Endothelial cell of umbilical vein (primary cell): ENCODE data around the gene CLCNKA. TPM values are rescaled to one million over a fixed set of nuclear protein-coding genes. Genes with fewer than 3 reads are reported as not detected.

ENCODE experiments used
- BruUV-seq: library from RNA; stranded (reverse); fragments of 400-500 nt; replicated peaks from 2 replicates; lab custom pipeline; 2021; lab: Mats Ljungman, UMichigan
- CTCF ChIA-PET: fragments of 300-600, 350-600 bp; sonication (Branson Sonifier 250); formaldehyde crosslinking; loops from one replicate; lab custom pipeline; 2021; ENCODE audit warnings: antibody characterized with exemption, inconsistent platforms; lab: Charles Lee
- POLR2A ChIA-PET: fragments of 300-600, 350-600 bp; sonication (Branson Sonifier 250); formaldehyde crosslinking; loops from one replicate; lab custom pipeline; 2021; ENCODE audit warnings: antibody characterized with exemption, inconsistent platforms; lab: Charles Lee
- DNase-seq: peaks from one replicate; pipeline ENCODE4 v3.0.0-alpha.2; 2011; ENCODE audit warnings: low read depth, low spot score
- FAIRE-seq: peaks from 2 replicates; lab custom pipeline; 2011; peaks lifted over from hg19 to GRCh38; lab: Jason Lieb, UNC
- H2AFZ ChIP-seq: 2 replicates; pipeline ENCODE4 v1.6.0; 2012; ENCODE audit warnings: low read depth, low read length, control low read depth, inconsistent platforms
- H3K27ac ChIP-seq: 2 replicates; pipeline ENCODE4 v1.5.1; 2011; ENCODE audit warnings: low read depth, mild to moderate bottlenecking, control low read depth, low read length, moderate library complexity; ENCODE audit not compliant: insufficient read depth
- H3K27me3 ChIP-seq, 2 experiments: 2 replicates each; pipeline versions ENCODE4 v1.6.0 to v1.6.1; 2011; ENCODE audit warnings: low read length in 2 of 2, mixed read lengths in 1 of 2; ENCODE audit not compliant: control insufficient read depth in 2 of 2, insufficient read depth in 2 of 2
- H3K36me3 ChIP-seq, 2 experiments: 2 replicates in 1 of 2; 3 replicates in 1 of 2; pipeline ENCODE4 v1.5.1; 2011; ENCODE audit warnings: low read length in 2 of 2, mild to moderate bottlenecking in 1 of 2, moderate library complexity in 1 of 2; ENCODE audit not compliant: control insufficient read depth in 2 of 2, insufficient read depth in 2 of 2; ENCODE audit errors: extremely low read depth in 1 of 2
- H3K4me1 ChIP-seq: 3 replicates; pipeline ENCODE4 v1.5.1; 2011; ENCODE audit warnings: mild to moderate bottlenecking, low read length; ENCODE audit not compliant: control insufficient read depth, insufficient read depth; ENCODE audit errors: extremely low read depth
- H3K4me2 ChIP-seq: 2 replicates; pipeline ENCODE4 v1.6.1; 2011; ENCODE audit warnings: low read length, control low read depth, mixed read lengths; ENCODE audit not compliant: insufficient read depth
- H3K4me3 ChIP-seq, 3 experiments: fragments of 200-600 bp in 1 of 3; sonication (generic), shearing (Covaris generic) in 1 of 3; replicated peaks in 1 of 3; 2 replicates each; pipeline ENCODE4 v1.5.1; 2011 to 2016; ENCODE audit warnings: control low read depth in 3 of 3, low read length in 3 of 3, mild to moderate bottlenecking in 2 of 3, inconsistent platforms in 1 of 3, low read depth in 1 of 3, moderate library complexity in 1 of 3; ENCODE audit not compliant: insufficient read depth in 1 of 3
- H3K79me2 ChIP-seq: 2 replicates; pipeline ENCODE4 v1.6.0; 2012; ENCODE audit warnings: low read length, inconsistent platforms; ENCODE audit not compliant: control insufficient read depth, insufficient read depth
- H3K9ac ChIP-seq: replicated peaks from 2 replicates; pipeline ENCODE3; 2011; ENCODE audit warnings: low read length, control low read depth; ENCODE audit not compliant: insufficient read depth; ENCODE audit errors: extremely low read depth
- H3K9me1 ChIP-seq: replicated peaks from 3 replicates; pipeline ENCODE4 v1.6.0; 2011; ENCODE audit warnings: mild to moderate bottlenecking, low read length; ENCODE audit not compliant: control insufficient read depth, insufficient read depth; ENCODE audit errors: extremely low read depth
- H3K9me3 ChIP-seq: replicated peaks from 2 replicates; pipeline ENCODE4 v1.5.1; 2012; ENCODE audit warnings: low read length, inconsistent platforms; ENCODE audit not compliant: control insufficient read depth, insufficient read depth
- H4K20me1 ChIP-seq: replicated peaks from 2 replicates; pipeline ENCODE3; 2011; ENCODE audit warnings: mild to moderate bottlenecking, low read length; ENCODE audit not compliant: control insufficient read depth, insufficient read depth; ENCODE audit errors: extremely low read depth
- CTCF ChIP-seq, 2 donors: IDR thresholded peaks; 1 replicate in 1 of 2; 2 replicates in 1 of 2; pipeline ENCODE4 v1.5.1; 2011; ENCODE audit warnings: low read length in 2 of 2, mild to moderate bottlenecking in 2 of 2, moderate library complexity in 2 of 2, control low read depth in 1 of 2, inconsistent platforms in 1 of 2, low read depth in 1 of 2; ENCODE audit not compliant: insufficient read depth in 1 of 2; ENCODE audit errors: extremely low read depth in 1 of 2
- EZH2 ChIP-seq: IDR thresholded peaks from 2 replicates; pipeline ENCODE4 v1.6.1; 2012; ENCODE audit warnings: borderline replicate concordance, low read depth, mild to moderate bottlenecking, moderate library complexity, low read length, inconsistent platforms; ENCODE audit not compliant: severe bottlenecking
- FOS ChIP-seq: IDR thresholded peaks from 2 replicates; pipeline ENCODE4 v1.6.1; 2011; ENCODE audit warnings: mild to moderate bottlenecking, low read length, moderate library complexity, borderline replicate concordance; ENCODE audit not compliant: insufficient read depth
- GATA2 ChIP-seq: IDR thresholded peaks from 2 replicates; pipeline ENCODE4 v1.7.0; 2011; ENCODE audit warnings: low read depth, mild to moderate bottlenecking, moderate library complexity, mixed read lengths, low read length; ENCODE audit not compliant: insufficient read length, insufficient read depth
- JUN ChIP-seq: IDR thresholded peaks from 2 replicates; pipeline ENCODE4 v1.6.1; 2011; ENCODE audit warnings: borderline replicate concordance, low read depth; ENCODE audit not compliant: insufficient read length, insufficient read depth
- MAX ChIP-seq: IDR thresholded peaks from 2 replicates; pipeline ENCODE4 v1.6.1; 2011; ENCODE audit not compliant: insufficient read depth, insufficient read length
- MYC ChIP-seq: IDR thresholded peaks from one replicate; pipeline ENCODE4 v1.6.1; 2011; ENCODE audit warnings: mild to moderate bottlenecking, low read depth, low read length
- POLR2A ChIP-seq: IDR thresholded peaks from 2 replicates; pipeline ENCODE4 v1.6.1; 2012; ENCODE audit warnings: low read depth, mild to moderate bottlenecking, control low read depth, low read length
- POLR2AphosphoS5 ChIP-seq: IDR thresholded peaks from 2 replicates; pipeline ENCODE4 v1.6.1; 2012; ENCODE audit warnings: low read depth, mild to moderate bottlenecking, control low read depth, low read length, moderate library complexity; ENCODE audit not compliant: insufficient read depth
- dilution Hi-C: fragments of 300-500 bp; cut with MboI; formaldehyde crosslinking; loops from one replicate; pipeline ENCODE4 v1.15.0; 2019; ENCODE audit warnings: low sequenced_read_pairs; ENCODE audit not compliant: extremely low pct_ligation_motif_present
- intact Hi-C: fragments of 100-400 bp; cut with micrococcal nuclease; formaldehyde crosslinking; loops from one replicate; pipeline ENCODE4 v1.10.0; 2022
- polyA plus RNA-seq, 4 experiments: library from polyadenylated mRNA; depleted of rRNA in 3 of 4; stranded (reverse) in 3 of 4; unstranded in 1 of 4; fragments of >200 nt; gene quantifications; 2 replicates each; pipeline versions ENCODE4 v1.2.1 to v1.2.3, GENCODE V29; 2011 to 2012; ENCODE audit warnings: missing spikeins in 1 of 4
- total RNA-seq: library from RNA; stranded (reverse); gene quantifications from 2 replicates; pipeline ENCODE4 v1.2.3, GENCODE V29; 2021

CLCNKA gene
- total and polyA plus RNA-seq, 2 donors (not counting 3 experiments of a cell fraction or from before 2014, with no cell fraction given), result not detected

- DNase-seq (no peak), FAIRE-seq (no peak)
- no peaks in the 10 kb centered on the region for H3K4me1 ChIP-seq
- H3K36me3 ChIP-seq, result no peaks in the 10 kb centered on the region
- no peak overlapping the region for H3K4me3 ChIP-seq
- H4K20me1 ChIP-seq, result no peaks in the 10 kb centered on the region
- no TSS peak for BruUV-seq
- dilution Hi-C loops (no loop called here), intact Hi-C loops (no loop called here)
- H3K27me3 ChIP-seq, result no peaks in the 10 kb centered on the region
- CTCF ChIA-PET, result interaction anchor here (1.0 kb wide), 2 partner anchors 55 to 226 kb away, joined by 3 read pairs; partner anchors contain the start of gene FAM131C
- H2AFZ ChIP-seq, result no peak overlapping the region
- H3K9me3 ChIP-seq, result no peaks in the 10 kb centered on the region
- TF ChIP-seq POLR2A (no peak), FOS (no peak), JUN (no peak), GATA2 (no peak)
- no peak overlapping the region for H3K9ac ChIP-seq
- no peaks in the 10 kb centered on the region for H3K79me2 ChIP-seq
- no peak overlapping the region for H3K4me2 ChIP-seq
- H3K9me1 ChIP-seq, result no peaks in the 10 kb centered on the region
- H3K27ac ChIP-seq, result no peak overlapping the region
- POLR2A ChIA-PET, result no interaction called here
These were observed 3.5 kb upstream of the CLCNKA start for GRCh38 chr1:16018308-16018707.

- no peak overlapping the region for H3K4me3 ChIP-seq
- ChIA-PET POLR2A (no interaction called here), CTCF (interaction anchor here (0.9 to 1.0 kb wide), 3 partner anchors 9 to 54 kb away, joined by 3 to 4 read pairs (median 3); partner anchors contain the start of gene FAM131C)
- H3K36me3 ChIP-seq, result no peaks in the 10 kb centered on the region
- no peaks in the 10 kb centered on the region for H3K27me3 ChIP-seq
- H3K9ac ChIP-seq, result no peak overlapping the region
- TF ChIP-seq POLR2AphosphoS5 (no peak), JUN (no peak), POLR2A (no peak), CTCF (IDR thresholded peaks at IDR 0.05; ENCODE audit: extremely low read depth in 1 of 2, insufficient read depth in 1 of 2, low read depth in 1 of 2, low read length in 2 of 2) (no peak), FOS (no peak), MYC (no peak), GATA2 (no peak), EZH2 (no peak), MAX (no peak)
- H3K4me2 ChIP-seq, result no peak overlapping the region
- H3K27ac ChIP-seq, result no peak overlapping the region
- H3K79me2 ChIP-seq, result no peaks in the 10 kb centered on the region
- no TSS peak for BruUV-seq
- H3K9me3 ChIP-seq, result no peaks in the 10 kb centered on the region
- H3K4me1 ChIP-seq, result no peaks in the 10 kb centered on the region
- H2AFZ ChIP-seq, result no peak overlapping the region
- H3K9me1 ChIP-seq, result no peaks in the 10 kb centered on the region
- DNase-seq (no peak), FAIRE-seq (no peak)
- no peaks in the 10 kb centered on the region for H4K20me1 ChIP-seq
- intact Hi-C loops (no loop called here), dilution Hi-C loops (no loop called here)
These were observed 2.8 kb upstream of the CLCNKA start for GRCh38 chr1:16018749-16019643.
